ENCODE results near the gene TENM3. TPM values are rescaled to one million over a fixed set of nuclear protein-coding genes. Genes with fewer than 3 reads are reported as not detected.
A peak's percentile ranks its signal among the peaks of the same experiment; 100 is the strongest.

The TENM3 gene
- total and polyA plus RNA-seq, 5 donors from 2014 or later = not detected

DNA sequence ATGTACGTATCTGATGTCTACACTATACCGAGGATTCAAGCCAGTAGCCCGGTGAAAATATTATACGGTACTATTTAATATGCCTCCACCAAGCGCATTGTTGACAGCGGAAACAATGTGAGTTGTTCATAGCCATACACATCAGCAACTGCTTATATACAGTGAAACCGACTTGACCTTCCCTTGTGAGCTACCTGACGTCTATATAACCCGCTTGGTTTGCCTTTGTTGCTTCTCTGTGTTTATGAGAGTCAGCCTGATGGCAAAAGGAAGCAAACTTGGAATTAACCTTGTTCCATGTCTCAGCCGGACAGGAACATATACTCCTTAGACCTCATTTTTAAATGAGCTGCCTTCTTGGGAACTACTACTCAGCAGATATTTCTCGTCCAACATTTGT, 462.2 kb downstream of the TENM3 start:
- ATAC-seq (ENCODE audit: low read depth in 2 of 2) = no peak
- Histone ChIP-seq H3K27me3 (ENCODE audit: control insufficient read depth, insufficient read depth, low read length) (no peaks in the 10 kb centered on the region), H3K9me3 (ENCODE audit: control insufficient read depth in 2 of 2, low read length in 2 of 2) (no peaks in the 10 kb centered on the region), H3K4me3 (ENCODE audit: low read depth, low read length) (no peak overlapping the region), H3K27ac (ENCODE audit: insufficient read depth, low read length, poor library complexity, severe bottlenecking) (no peak overlapping the region), H3K36me3 (ENCODE audit: control insufficient read depth, insufficient read depth, low read length) (no peaks in the 10 kb centered on the region), H3K4me1 (ENCODE audit: control insufficient read depth, insufficient read depth, low read length, poor library complexity, severe bottlenecking) (no peaks in the 10 kb centered on the region)
- no peaks in the 10 kb centered on the region for H3K27me3 Mint-ChIP-seq
- H3K4me3 Mint-ChIP-seq = no peak overlapping the region
- no peak for DNase-seq
- H3K36me3 Mint-ChIP-seq = no peaks in the 10 kb centered on the region
- H3K4me1 Mint-ChIP-seq = no peaks in the 10 kb centered on the region
- peaks cover 0 to 2% (median 0%) of the 10 kb centered on the region in 7 donors for H3K9me3 Mint-ChIP-seq
- H3K27ac Mint-ChIP-seq = no peak overlapping the region

DNA sequence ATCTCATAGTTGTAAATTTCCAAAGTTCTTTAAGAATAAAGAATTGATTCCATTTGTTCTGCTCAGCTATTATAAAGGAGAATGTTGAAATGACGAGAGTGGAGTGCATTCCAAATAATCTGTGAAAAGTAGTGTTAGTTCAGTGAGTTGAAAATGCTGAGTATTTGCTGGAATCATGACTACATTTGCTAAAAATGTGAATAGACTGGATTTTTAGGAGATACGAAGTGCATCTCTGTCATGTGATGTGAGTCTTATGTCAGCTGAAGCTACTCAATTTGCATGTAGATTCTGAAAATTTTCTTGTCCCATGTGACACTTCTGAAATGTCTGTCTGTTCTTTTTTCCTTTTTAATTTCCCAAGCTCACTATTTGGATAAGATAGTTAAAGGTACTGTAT, 468.0 kb downstream of the TENM3 start:
- H3K27ac Mint-ChIP-seq = no peak overlapping the region
- peaks cover 0 to 2% (median 0%) of the 10 kb centered on the region in 7 donors for H3K9me3 Mint-ChIP-seq
- no peaks in the 10 kb centered on the region for H3K27me3 ChIP-seq (ENCODE audit: control insufficient read depth, insufficient read depth, low read length)
- no peaks in the 10 kb centered on the region for H3K4me1 Mint-ChIP-seq
- no peaks in the 10 kb centered on the region for H3K36me3 Mint-ChIP-seq
- H3K27ac ChIP-seq (ENCODE audit: insufficient read depth, low read length, poor library complexity, severe bottlenecking) = no peak overlapping the region
- no peak overlapping the region for H3K4me3 ChIP-seq (ENCODE audit: low read depth, low read length)
- no peaks in the 10 kb centered on the region for H3K36me3 ChIP-seq (ENCODE audit: control insufficient read depth, insufficient read depth, low read length)
- no peak overlapping the region for H3K4me3 Mint-ChIP-seq
- ATAC-seq (ENCODE audit: low read depth in 2 of 2) = no peak
- H3K4me1 ChIP-seq (ENCODE audit: control insufficient read depth, insufficient read depth, low read length, poor library complexity, severe bottlenecking) = no peaks in the 10 kb centered on the region
- no peaks in the 10 kb centered on the region for H3K27me3 Mint-ChIP-seq
- no peak for DNase-seq
- H3K9me3 ChIP-seq (ENCODE audit: control insufficient read depth in 2 of 2, low read length in 2 of 2) = no peaks in the 10 kb centered on the region

DNA sequence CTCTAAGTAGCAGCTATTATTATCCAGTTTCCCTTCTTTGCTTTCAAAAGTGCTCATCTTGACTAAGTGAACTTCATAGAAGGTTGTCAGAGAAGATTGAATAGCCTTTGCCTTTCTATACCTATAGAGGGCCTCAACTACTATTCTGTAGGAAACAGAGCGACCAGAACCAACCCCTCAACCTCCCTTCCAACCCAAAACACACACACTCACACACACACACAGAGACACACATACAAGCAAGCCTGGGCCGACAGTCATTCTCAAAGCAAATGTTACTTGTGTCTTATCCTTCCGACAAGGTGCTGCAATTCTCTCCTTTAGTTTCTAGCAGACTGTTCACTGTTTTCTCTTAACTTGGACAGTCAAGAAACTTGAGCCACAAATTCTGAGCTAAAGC, 472.3 kb downstream of the TENM3 start:
- H3K36me3 Mint-ChIP-seq = no peaks in the 10 kb centered on the region
- ATAC-seq (ENCODE audit: low read depth in 2 of 2) = no peak
- Histone ChIP-seq H3K27me3 (ENCODE audit: control insufficient read depth, insufficient read depth, low read length) (no peaks in the 10 kb centered on the region), H3K36me3 (ENCODE audit: control insufficient read depth, insufficient read depth, low read length) (no peaks in the 10 kb centered on the region), H3K27ac (ENCODE audit: insufficient read depth, low read length, poor library complexity, severe bottlenecking) (no peak overlapping the region), H3K4me3 (ENCODE audit: low read depth, low read length) (no peak overlapping the region), H3K4me1 (ENCODE audit: control insufficient read depth, insufficient read depth, low read length, poor library complexity, severe bottlenecking) (no peaks in the 10 kb centered on the region), H3K9me3 (ENCODE audit: control insufficient read depth in 2 of 2, low read length in 2 of 2) (no peaks in the 10 kb centered on the region)
- peak overlapping the region in 1 of 3 donors; percentile 2 for H3K27ac Mint-ChIP-seq
- H3K4me1 Mint-ChIP-seq = no peaks in the 10 kb centered on the region
- H3K27me3 Mint-ChIP-seq = no peaks in the 10 kb centered on the region
- H3K9me3 Mint-ChIP-seq = peaks cover 0 to 3% (median 0%) of the 10 kb centered on the region in 7 donors
- no peak for DNase-seq
- no peak overlapping the region for H3K4me3 Mint-ChIP-seq

DNA sequence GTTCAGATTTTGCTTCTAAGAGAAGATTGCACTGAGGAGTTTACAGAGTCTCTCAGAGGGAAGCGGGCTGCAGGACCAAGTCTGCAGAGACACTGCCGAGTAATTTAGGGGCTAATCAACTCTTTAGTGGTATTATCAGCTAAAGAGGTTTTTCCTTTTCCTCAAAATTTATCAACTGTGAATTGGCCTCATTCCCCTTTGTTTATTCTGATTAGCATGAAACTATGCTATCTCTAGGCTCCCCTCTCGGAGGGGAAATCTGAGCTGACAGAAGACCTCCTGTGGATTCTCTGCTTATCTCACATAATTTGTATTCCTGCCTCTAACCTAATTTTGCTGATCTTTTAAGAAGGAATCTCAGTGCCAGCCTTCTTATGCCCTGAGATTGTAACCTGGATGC, 473.0 kb downstream of the TENM3 start:
- Mint-ChIP-seq H3K4me3 (no peak overlapping the region), H3K9me3 (peaks cover 0 to 3% (median 0%) of the 10 kb centered on the region in 7 donors), H3K27me3 (no peaks in the 10 kb centered on the region), H3K36me3 (no peaks in the 10 kb centered on the region), H3K27ac (no peak overlapping the region), H3K4me1 (no peaks in the 10 kb centered on the region)
- no peaks in the 10 kb centered on the region for H3K27me3 ChIP-seq (ENCODE audit: control insufficient read depth, insufficient read depth, low read length)
- H3K27ac ChIP-seq (ENCODE audit: insufficient read depth, low read length, poor library complexity, severe bottlenecking) = no peak overlapping the region
- H3K9me3 ChIP-seq (ENCODE audit: control insufficient read depth in 2 of 2, low read length in 2 of 2) = no peaks in the 10 kb centered on the region
- H3K36me3 ChIP-seq (ENCODE audit: control insufficient read depth, insufficient read depth, low read length) = no peaks in the 10 kb centered on the region
- no peaks in the 10 kb centered on the region for H3K4me1 ChIP-seq (ENCODE audit: control insufficient read depth, insufficient read depth, low read length, poor library complexity, severe bottlenecking)
- no peak overlapping the region for H3K4me3 ChIP-seq (ENCODE audit: low read depth, low read length)
- DNase-seq = no peak
- ATAC-seq (ENCODE audit: low read depth in 2 of 2) = no peak

DNA sequence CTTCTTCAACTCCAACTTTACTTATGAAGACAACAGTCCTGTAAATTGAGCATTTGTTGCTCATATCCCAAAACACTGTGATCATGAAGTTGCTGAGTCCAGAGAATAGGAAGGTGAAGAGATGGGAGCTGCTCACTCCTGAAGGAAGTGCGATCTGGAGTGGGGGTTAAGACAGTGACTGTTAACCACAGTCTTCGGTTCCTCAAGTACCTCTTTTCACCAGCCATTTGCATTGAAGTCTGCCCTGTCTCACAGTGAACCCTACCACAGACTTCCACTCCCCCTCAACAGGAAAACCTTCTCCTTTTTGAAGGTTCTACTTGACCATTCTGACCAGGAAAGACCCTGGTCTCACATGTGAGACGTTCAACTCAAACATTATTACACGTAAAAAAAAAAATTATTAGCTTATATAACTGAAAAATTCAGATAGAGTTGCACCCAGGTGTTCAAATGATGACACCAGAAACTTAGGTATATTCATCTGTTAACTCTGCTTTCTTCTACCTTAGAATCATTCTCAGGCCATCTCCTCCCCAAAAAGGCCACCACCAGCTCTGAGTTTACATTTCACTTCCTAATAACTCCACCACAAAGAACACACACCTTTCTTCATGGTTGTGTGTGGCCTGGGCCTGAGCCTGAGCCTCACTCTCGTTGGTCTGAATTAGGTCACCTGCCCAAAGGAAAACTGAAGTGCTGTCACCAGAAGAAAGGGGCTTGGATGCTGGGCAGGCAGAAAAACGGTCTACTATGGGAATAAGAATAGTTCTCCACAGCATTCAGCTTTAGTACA, 474.8 kb downstream of the TENM3 start:
- Histone ChIP-seq H3K9me3 (ENCODE audit: control insufficient read depth in 2 of 2, low read length in 2 of 2) (no peaks in the 10 kb centered on the region), H3K4me1 (ENCODE audit: control insufficient read depth, insufficient read depth, low read length, poor library complexity, severe bottlenecking) (no peaks in the 10 kb centered on the region), H3K27me3 (ENCODE audit: control insufficient read depth, insufficient read depth, low read length) (no peaks in the 10 kb centered on the region), H3K4me3 (ENCODE audit: low read depth, low read length) (no peak overlapping the region), H3K27ac (ENCODE audit: insufficient read depth, low read length, poor library complexity, severe bottlenecking) (no peak overlapping the region), H3K36me3 (ENCODE audit: control insufficient read depth, insufficient read depth, low read length) (no peaks in the 10 kb centered on the region)
- Mint-ChIP-seq H3K4me3 (no peak overlapping the region), H3K27me3 (no peaks in the 10 kb centered on the region), H3K36me3 (no peaks in the 10 kb centered on the region), H3K9me3 (peaks cover 0 to 4% (median 0%) of the 10 kb centered on the region in 7 donors), H3K4me1 (no peaks in the 10 kb centered on the region), H3K27ac (no peak overlapping the region)
- DNase-seq = no peak
- no peak for ATAC-seq (ENCODE audit: low read depth in 2 of 2)

DNA sequence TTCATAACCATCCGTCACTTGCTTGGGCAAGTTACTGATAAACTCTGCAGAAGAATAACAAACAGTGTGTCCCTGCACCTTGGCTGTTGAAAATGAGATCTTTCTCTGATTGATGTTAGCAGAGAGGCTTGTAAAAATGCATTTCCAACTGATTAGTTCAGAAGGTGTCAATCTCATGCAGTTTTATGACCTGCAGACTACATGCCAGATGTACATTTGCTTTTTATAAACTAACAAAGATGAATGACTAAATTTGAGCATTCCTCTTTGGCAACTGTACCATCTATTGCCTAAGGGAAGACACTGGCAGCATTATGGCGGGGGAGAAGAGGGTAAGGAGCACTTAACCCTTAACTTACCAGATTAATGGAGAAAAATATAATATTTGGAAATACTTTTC, 481.2 kb downstream of the TENM3 start:
- Mint-ChIP-seq H3K9me3 (peaks cover 0 to 1% (median 0%) of the 10 kb centered on the region in 7 donors), H3K4me1 (no peaks in the 10 kb centered on the region), H3K4me3 (no peak overlapping the region), H3K27me3 (no peaks in the 10 kb centered on the region), H3K27ac (no peak overlapping the region), H3K36me3 (no peaks in the 10 kb centered on the region)
- ATAC-seq (ENCODE audit: low read depth in 2 of 2) = no peak
- no peaks in the 10 kb centered on the region for H3K36me3 ChIP-seq (ENCODE audit: control insufficient read depth, insufficient read depth, low read length)
- no peak overlapping the region for H3K4me3 ChIP-seq (ENCODE audit: low read depth, low read length)
- H3K4me1 ChIP-seq (ENCODE audit: control insufficient read depth, insufficient read depth, low read length, poor library complexity, severe bottlenecking) = no peaks in the 10 kb centered on the region
- H3K27me3 ChIP-seq (ENCODE audit: control insufficient read depth, insufficient read depth, low read length) = no peaks in the 10 kb centered on the region
- DNase-seq = no peak
- no peaks in the 10 kb centered on the region for H3K9me3 ChIP-seq (ENCODE audit: control insufficient read depth in 2 of 2, low read length in 2 of 2)
- H3K27ac ChIP-seq (ENCODE audit: insufficient read depth, low read length, poor library complexity, severe bottlenecking) = no peak overlapping the region

DNA sequence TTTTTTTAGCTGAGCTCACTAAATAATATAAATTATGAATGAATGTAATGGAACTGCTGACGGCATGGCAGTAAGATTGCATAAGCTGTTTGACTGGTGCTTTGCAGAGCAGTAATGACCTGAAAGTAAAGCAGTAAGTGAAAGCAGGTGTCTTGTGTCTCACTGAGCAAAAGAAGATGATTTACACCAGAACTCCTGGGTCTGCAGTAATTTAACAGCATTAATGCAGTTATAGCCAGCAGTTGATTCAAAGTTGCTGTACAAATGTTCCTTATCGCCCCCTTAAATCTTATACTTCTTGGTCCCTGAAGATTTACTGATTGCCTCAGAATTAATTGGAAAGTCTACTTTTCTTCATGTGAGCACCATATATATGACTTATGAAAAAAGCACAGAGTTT, 486.3 kb downstream of the TENM3 start:
- Histone ChIP-seq H3K27ac (ENCODE audit: insufficient read depth, low read length, poor library complexity, severe bottlenecking) (no peak overlapping the region), H3K9me3 (ENCODE audit: control insufficient read depth in 2 of 2, low read length in 2 of 2) (no peaks in the 10 kb centered on the region), H3K27me3 (ENCODE audit: control insufficient read depth, insufficient read depth, low read length) (no peaks in the 10 kb centered on the region), H3K36me3 (ENCODE audit: control insufficient read depth, insufficient read depth, low read length) (no peaks in the 10 kb centered on the region), H3K4me3 (ENCODE audit: low read depth, low read length) (no peak overlapping the region), H3K4me1 (ENCODE audit: control insufficient read depth, insufficient read depth, low read length, poor library complexity, severe bottlenecking) (no peaks in the 10 kb centered on the region)
- Mint-ChIP-seq H3K27ac (no peak overlapping the region), H3K9me3 (peaks cover 0 to 2% (median 0%) of the 10 kb centered on the region in 7 donors), H3K27me3 (no peaks in the 10 kb centered on the region), H3K4me3 (no peak overlapping the region), H3K4me1 (no peaks in the 10 kb centered on the region), H3K36me3 (no peaks in the 10 kb centered on the region)
- DNase-seq (no peak), ATAC-seq (ENCODE audit: low read depth in 2 of 2) (no peak)

DNA sequence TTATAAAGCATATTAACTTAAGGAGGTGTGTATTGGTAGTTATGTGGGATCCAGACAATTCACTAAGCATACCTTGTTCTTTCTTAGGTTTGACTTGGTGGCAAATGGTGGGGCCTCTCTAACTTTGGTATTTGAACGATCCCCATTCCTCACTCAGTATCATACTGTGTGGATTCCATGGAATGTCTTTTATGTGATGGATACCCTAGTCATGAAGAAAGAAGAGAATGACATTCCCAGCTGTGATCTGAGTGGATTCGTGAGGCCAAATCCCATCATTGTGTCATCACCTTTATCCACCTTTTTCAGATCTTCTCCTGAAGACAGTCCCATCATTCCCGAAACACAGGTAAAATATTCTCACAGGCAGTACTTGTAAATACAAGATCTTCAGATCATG, 487.6 kb downstream of the TENM3 start:
- Histone ChIP-seq H3K9me3 (ENCODE audit: control insufficient read depth in 2 of 2, low read length in 2 of 2) (no peaks in the 10 kb centered on the region), H3K36me3 (ENCODE audit: control insufficient read depth, insufficient read depth, low read length) (no peaks in the 10 kb centered on the region), H3K27me3 (ENCODE audit: control insufficient read depth, insufficient read depth, low read length) (no peaks in the 10 kb centered on the region), H3K27ac (ENCODE audit: insufficient read depth, low read length, poor library complexity, severe bottlenecking) (no peak overlapping the region), H3K4me1 (ENCODE audit: control insufficient read depth, insufficient read depth, low read length, poor library complexity, severe bottlenecking) (no peaks in the 10 kb centered on the region), H3K4me3 (ENCODE audit: low read depth, low read length) (no peak overlapping the region)
- Mint-ChIP-seq H3K4me3 (no peak overlapping the region), H3K36me3 (no peaks in the 10 kb centered on the region), H3K9me3 (peaks cover 0 to 2% (median 0%) of the 10 kb centered on the region in 7 donors), H3K27ac (no peak overlapping the region), H3K27me3 (no peaks in the 10 kb centered on the region), H3K4me1 (no peaks in the 10 kb centered on the region)
- ATAC-seq (ENCODE audit: low read depth in 2 of 2) = no peak
- no peak for DNase-seq
